ENCODE data around the gene ALKAL2. TPM values are rescaled to one million over a fixed set of nuclear protein-coding genes. Genes with fewer than 3 reads are reported as not detected.

Gene ALKAL2
- total and polyA plus RNA-seq, 2 of the 13 experiments (the other 11 are each of a cell fraction or from before 2014, with no cell fraction given) = 0.22 to 1.7 TPM

GRCh38 chr2:263774-264492, 24.0 kb downstream of the ALKAL2 start, which contains the start of gene SH3YL1 (continued):
- TF ChIP-seq MLXIP (CRISPR knock-in tag; IDR thresholded peaks at IDR 0.05; ENCODE audit: borderline replicate concordance) (no peak), SP1 (IDR thresholded peaks at IDR 0.05) (no peak), SP1 (CRISPR knock-in tag; IDR thresholded peaks at IDR 0.05) (no peak; the same call in 1 of the 2 replicates), ZBTB44 (CRISPR knock-in tag; IDR thresholded peaks at IDR 0.05) (no peak), THAP9 (CRISPR knock-in tag; IDR thresholded peaks at IDR 0.05; ENCODE audit: borderline replicate concordance) (no peak), TFAP4 (IDR thresholded peaks at IDR 0.05; ENCODE audit: borderline replicate concordance, low read depth) (no peak), CSRNP1 (CRISPR knock-in tag; IDR thresholded peaks at IDR 0.05) (peak; percentile 32; the same call in 1 of the 2 replicates), MEF2D (CRISPR knock-in tag; IDR thresholded peaks at IDR 0.05) (no peak)

Data from HepG2 (cell line).